ENCODE measurements around the gene EXD3.

The EXD3 gene

GRCh38 chr9:137446851-137447471 is 24.0 kb upstream of the EXD3 start:
- DNase-seq: no peak

GRCh38 chr9:137445930-137446431 is 23.0 kb upstream of the EXD3 start:
- DNase-seq: peak; percentile 38

GRCh38 chr9:137445275-137445807 is 22.4 kb upstream of the EXD3 start:
- peak; percentile 70 for DNase-seq

GRCh38 chr9:137444106-137444790 is 21.3 kb upstream of the EXD3 start:
- no peak for DNase-seq

- DNase-seq: no peak
Observed at GRCh38 chr9:137441935-137442321, 19.0 kb upstream of the EXD3 start.

GRCh38 chr9:137441289-137441934 is 18.4 kb upstream of the EXD3 start, which contains the start of gene ENTPD8:
Gene ENTPD8 (minus strand): TSS chr9:137441357. CDS start chr9:137438285, 3,072 bp downstream.
- peak; percentile 78 for DNase-seq

- DNase-seq: no peak
Observed at GRCh38 chr9:137439158-137439714, 16.3 kb upstream of the EXD3 start.

- DNase-seq: peak; percentile 75
Observed at GRCh38 chr9:137438591-137439157, 15.7 kb upstream of the EXD3 start.

- DNase-seq: no peak
Observed at GRCh38 chr9:137437691-137438590, 15.0 kb upstream of the EXD3 start.

GRCh38 chr9:137436761-137437600 is 14.0 kb upstream of the EXD3 start:
- no peak for DNase-seq

GRCh38 chr9:137435980-137436760 is 13.2 kb upstream of the EXD3 start:
- no peak for DNase-seq

GRCh38 chr9:137435381-137435891 is 12.5 kb upstream of the EXD3 start:
- DNase-seq: no peak

GRCh38 chr9:137434498-137435380 is 11.8 kb upstream of the EXD3 start:
- DNase-seq: no peak

- no peak for DNase-seq
Observed at GRCh38 chr9:137433916-137434431, 11.0 kb upstream of the EXD3 start.

GRCh38 chr9:137433349-137433915 is 10.5 kb upstream of the EXD3 start:
- no peak for DNase-seq

- no peak for DNase-seq
Observed at GRCh38 chr9:137432687-137433348, 9.9 kb upstream of the EXD3 start.

GRCh38 chr9:137431416-137431931 is 8.5 kb upstream of the EXD3 start:
- DNase-seq: no peak

Data from NCI-H82 (cell line).